Calu3 (cell line): ENCODE data around the gene KCNK15. TPM values are rescaled to one million over a fixed set of nuclear protein-coding genes. Genes with fewer than 3 reads are reported as not detected.

Experiments
- BruUV-seq: library from RNA; stranded (reverse); fragments of 400-500 nt; replicated peaks from 2 replicates; lab custom pipeline; 2021; lab: Mats Ljungman, UMichigan
- CTCF ChIA-PET: fragments of 300-600 bp; sonication (Branson Sonifier 250); formaldehyde crosslinking; loops from one replicate; lab custom pipeline; 2022; ENCODE audit warnings: antibody characterized with exemption; lab: Charles Lee
- DNase-seq: peaks from one replicate; pipeline ENCODE4 v3.0.0; 2022
- H3K27ac Mint-ChIP-seq: one replicate; pipeline ENCODE4 v1.8.0; 2022; ENCODE audit warnings: mixed read lengths; ENCODE audit not compliant: unreplicated experiment
- H3K27me3 Mint-ChIP-seq: one replicate; pipeline ENCODE4 v1.8.0; 2022; ENCODE audit warnings: mixed read lengths; ENCODE audit not compliant: unreplicated experiment
- H3K36me3 Mint-ChIP-seq: one replicate; pipeline ENCODE4 v1.8.0; 2022; ENCODE audit warnings: mild to moderate bottlenecking, moderate library complexity, mixed read lengths; ENCODE audit not compliant: insufficient read depth, unreplicated experiment
- H3K4me1 Mint-ChIP-seq: one replicate; pipeline ENCODE4 v1.8.0; 2022; ENCODE audit warnings: mild to moderate bottlenecking, low read depth, mixed read lengths; ENCODE audit not compliant: unreplicated experiment
- H3K4me3 Mint-ChIP-seq: one replicate; pipeline ENCODE4 v1.8.0; 2022; ENCODE audit warnings: mild to moderate bottlenecking, low read depth, moderate library complexity, mixed read lengths; ENCODE audit not compliant: unreplicated experiment
- H3K9me3 Mint-ChIP-seq: one replicate; pipeline ENCODE4 v1.8.0; 2022; ENCODE audit warnings: low read depth, mixed read lengths; ENCODE audit not compliant: unreplicated experiment
- CTCF ChIP-seq: fragments of 200-600 bp; IDR thresholded peaks from one replicate; pipeline ENCODE4 v1.8.0; 2022; ENCODE audit warnings: antibody characterized with exemption; ENCODE audit not compliant: unreplicated experiment
- intact Hi-C: fragments of 100-400 bp; cut with micrococcal nuclease; formaldehyde crosslinking; loops from one replicate; pipeline ENCODE4 v1.10.0; 2022; ENCODE audit not compliant: unreplicated experiment
- total RNA-seq: library from RNA; stranded (reverse); gene quantifications from 2 replicates; pipeline ENCODE4 v1.2.3, GENCODE V29; 2022

The KCNK15 gene
- total RNA-seq, 1 experiment from 2014 or later, result 1.5 TPM

- H3K27ac Mint-ChIP-seq, result no peak overlapping the region
- no peaks in the 10 kb centered on the region for H3K9me3 Mint-ChIP-seq
- no peak for DNase-seq
- intact Hi-C loops, result no loop called here
- TF ChIP-seq CTCF, result no peak
- BruUV-seq, result no TSS peak
- no peaks in the 10 kb centered on the region for H3K4me1 Mint-ChIP-seq
- H3K36me3 Mint-ChIP-seq, result no peaks in the 10 kb centered on the region
- CTCF ChIA-PET, result no interaction called here
- H3K4me3 Mint-ChIP-seq, result no peak overlapping the region
- H3K27me3 Mint-ChIP-seq, result peaks cover 72% of the 10 kb centered on the region
Observed at GRCh38 chr20:44781118-44781517, 35.5 kb downstream of the KCNK15 start.

- Mint-ChIP-seq H3K27ac (no peak overlapping the region), H3K4me3 (no peak overlapping the region), H3K27me3 (peaks cover 79% of the 10 kb centered on the region), H3K36me3 (no peaks in the 10 kb centered on the region), H3K4me1 (no peaks in the 10 kb centered on the region), H3K9me3 (no peaks in the 10 kb centered on the region)
- no peak for DNase-seq
- CTCF ChIA-PET, result no interaction called here
- intact Hi-C loops, result no loop called here
- no TSS peak for BruUV-seq
- no peak for TF ChIP-seq CTCF
Observed at GRCh38 chr20:44781791-44782190, 36.1 kb downstream of the KCNK15 start.

GRCh38 chr20:44784688-44785087, 39.0 kb downstream of the KCNK15 start:
- Mint-ChIP-seq H3K36me3 (no peaks in the 10 kb centered on the region), H3K9me3 (no peaks in the 10 kb centered on the region), H3K27me3 (peaks cover 94% of the 10 kb centered on the region), H3K27ac (no peak overlapping the region), H3K4me3 (no peak overlapping the region), H3K4me1 (no peaks in the 10 kb centered on the region)
- no peak for TF ChIP-seq CTCF
- no peak for DNase-seq
- intact Hi-C loops, result no loop called here
- CTCF ChIA-PET, result interaction anchor here (1.0 to 1.2 kb wide), 2 partner anchors 30 to 82 kb away, joined by 4 to 5 read pairs; no protein-coding TSS in a partner anchor
- BruUV-seq, result no TSS peak

GRCh38 chr20:44785768-44786167, 40.1 kb downstream of the KCNK15 start:
- no peak for DNase-seq
- Mint-ChIP-seq H3K4me1 (no peaks in the 10 kb centered on the region), H3K9me3 (no peaks in the 10 kb centered on the region), H3K27me3 (peaks cover 95% of the 10 kb centered on the region), H3K4me3 (no peak overlapping the region), H3K27ac (no peak overlapping the region), H3K36me3 (no peaks in the 10 kb centered on the region)
- no TSS peak for BruUV-seq
- TF ChIP-seq CTCF, result no peak
- CTCF ChIA-PET, result interaction anchor here (0.6 to 1.3 kb wide), 4 partner anchors 9 to 342 kb away, joined by 3 to 5 read pairs (median 4); no protein-coding TSS in a partner anchor
- intact Hi-C loops, result no loop called here
